ENCODE data around the gene C2orf74. TPM values are rescaled to one million over a fixed set of nuclear protein-coding genes. Genes with fewer than 3 reads are reported as not detected.
"Not testable (repeated sequence)": the region's sequence is repeated elsewhere in the genome, so short reads cannot be mapped to it uniquely, and the experiment has no call there.

Gene C2orf74
- total RNA-seq, 1 donor from 2014 or later: 17.4 TPM

DNA sequence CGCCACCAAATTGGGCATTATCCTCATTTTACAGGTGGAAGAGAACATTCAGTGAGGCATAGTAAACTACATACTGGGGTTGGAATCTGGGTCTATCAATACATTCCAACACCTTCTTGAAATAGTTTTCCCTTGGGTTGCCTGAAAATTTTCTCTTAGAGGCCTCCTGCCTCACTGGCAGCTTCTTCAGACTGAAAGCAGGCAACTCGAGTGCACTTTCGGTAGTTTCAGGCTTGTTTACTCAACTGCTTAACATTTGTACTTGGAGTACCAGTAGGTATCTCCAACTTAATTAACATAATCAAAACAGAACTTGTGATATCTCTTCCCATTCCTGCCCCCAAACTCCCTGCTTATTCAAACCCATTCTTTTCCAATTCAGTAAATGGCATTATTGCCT, 36.2 kb upstream of the C2orf74 start:
- TF ChIP-seq, protein P1, sequence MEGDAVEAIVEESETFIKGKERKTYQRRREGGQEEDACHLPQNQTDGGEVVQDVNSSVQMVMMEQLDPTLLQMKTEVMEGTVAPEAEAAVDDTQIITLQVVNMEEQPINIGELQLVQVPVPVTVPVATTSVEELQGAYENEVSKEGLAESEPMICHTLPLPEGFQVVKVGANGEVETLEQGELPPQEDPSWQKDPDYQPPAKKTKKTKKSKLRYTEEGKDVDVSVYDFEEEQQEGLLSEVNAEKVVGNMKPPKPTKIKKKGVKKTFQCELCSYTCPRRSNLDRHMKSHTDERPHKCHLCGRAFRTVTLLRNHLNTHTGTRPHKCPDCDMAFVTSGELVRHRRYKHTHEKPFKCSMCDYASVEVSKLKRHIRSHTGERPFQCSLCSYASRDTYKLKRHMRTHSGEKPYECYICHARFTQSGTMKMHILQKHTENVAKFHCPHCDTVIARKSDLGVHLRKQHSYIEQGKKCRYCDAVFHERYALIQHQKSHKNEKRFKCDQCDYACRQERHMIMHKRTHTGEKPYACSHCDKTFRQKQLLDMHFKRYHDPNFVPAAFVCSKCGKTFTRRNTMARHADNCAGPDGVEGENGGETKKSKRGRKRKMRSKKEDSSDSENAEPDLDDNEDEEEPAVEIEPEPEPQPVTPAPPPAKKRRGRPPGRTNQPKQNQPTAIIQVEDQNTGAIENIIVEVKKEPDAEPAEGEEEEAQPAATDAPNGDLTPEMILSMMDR (IDR thresholded peaks at IDR 0.05): no peak
- ATAC-seq: peak; percentile 61 to 91
- no peak overlapping the region for H3K27ac ChIP-seq
- no peak overlapping the region for H3K4me3 ChIP-seq
- H3K9me3 ChIP-seq: peaks cover 4% of the 10 kb centered on the region
- H3K27me3 ChIP-seq (ENCODE audit: low read depth): no peaks in the 10 kb centered on the region
- H3K36me3 ChIP-seq: peaks cover 4% of the 10 kb centered on the region
- H3K4me1 ChIP-seq: no peaks in the 10 kb centered on the region
- intact Hi-C loops (cut with DNase I): no loop called here
- DNase-seq: no peak

DNA sequence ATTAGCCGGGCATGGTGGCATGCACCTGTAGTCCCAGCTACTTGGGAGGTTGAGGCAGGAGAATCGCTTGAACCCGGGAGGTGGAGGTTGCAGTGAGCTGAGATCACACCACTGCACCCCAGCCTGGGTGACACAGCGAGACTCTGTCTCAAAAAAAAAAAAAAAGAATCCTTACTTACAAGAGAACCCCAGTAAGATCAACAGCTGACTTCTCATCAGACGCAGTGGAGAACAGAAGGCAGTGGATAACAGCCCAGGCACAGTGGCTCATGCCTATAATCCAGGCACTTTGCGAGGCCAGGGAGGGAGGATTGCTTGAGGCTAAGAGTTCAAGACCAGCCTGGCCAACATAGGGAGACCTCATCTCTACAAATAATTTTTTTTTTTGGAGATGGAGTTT, 33.9 kb upstream of the C2orf74 start:
- not testable (repeated sequence) for H3K27ac ChIP-seq, ATAC-seq

DNA sequence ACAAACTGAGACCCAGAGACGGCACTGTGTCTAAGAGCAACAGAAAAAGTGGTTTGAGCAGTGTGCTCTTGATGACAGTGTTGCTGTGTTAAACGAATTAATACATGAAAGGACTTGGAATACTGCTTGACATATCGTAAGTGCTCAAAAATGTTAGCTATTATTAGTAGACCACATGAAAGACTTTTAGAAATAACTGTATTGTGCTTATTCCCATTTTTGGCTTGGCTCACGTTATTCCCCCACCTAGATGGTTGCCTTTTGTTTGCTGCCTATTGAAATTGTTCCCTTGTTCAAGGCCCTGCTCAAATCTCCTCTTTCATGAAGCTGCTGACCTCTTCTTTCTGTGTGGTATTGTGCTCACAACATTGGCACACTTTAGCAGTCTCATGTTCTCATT, 27.8 kb upstream of the C2orf74 start:
- no peak overlapping the region for H3K4me3 ChIP-seq
- H3K27ac ChIP-seq: no peak overlapping the region
- ATAC-seq: no peak
- no peak for DNase-seq
- H3K4me1 ChIP-seq: no peaks in the 10 kb centered on the region
- TF ChIP-seq, protein P1 (IDR thresholded peaks at IDR 0.05): no peak
- no peaks in the 10 kb centered on the region for H3K27me3 ChIP-seq (ENCODE audit: low read depth)
- intact Hi-C loops (cut with DNase I): no loop called here
- no peaks in the 10 kb centered on the region for H3K9me3 ChIP-seq
- no peaks in the 10 kb centered on the region for H3K36me3 ChIP-seq

More for the DNA sequence above, 33.9 kb upstream of the C2orf74 start:
- H3K27me3 ChIP-seq (ENCODE audit: low read depth); intact Hi-C loops (cut with DNase I); H3K36me3 ChIP-seq; H3K4me1 ChIP-seq; H3K4me3 ChIP-seq; DNase-seq; H3K9me3 ChIP-seq: not testable (repeated sequence)

DNA sequence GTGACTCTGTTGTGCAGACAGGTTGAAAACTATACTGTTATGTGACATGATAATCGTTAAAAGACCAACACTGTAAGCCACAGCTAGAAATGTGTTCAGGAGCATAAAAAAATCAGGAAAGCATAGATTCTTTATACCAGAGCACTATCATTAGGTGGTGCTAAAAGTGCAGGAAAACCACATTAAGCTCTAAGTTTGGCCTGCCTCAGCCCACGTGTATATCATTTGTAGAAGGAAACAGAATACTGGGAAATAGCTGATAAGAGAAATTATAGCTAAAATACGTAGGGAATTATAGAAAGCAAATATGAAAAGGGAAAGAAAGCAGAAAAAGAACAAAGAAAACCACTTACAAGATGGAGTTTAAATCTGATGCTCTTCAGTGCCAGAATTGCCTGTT, 26.5 kb upstream of the C2orf74 start:
- no peaks in the 10 kb centered on the region for H3K36me3 ChIP-seq
- H3K27ac ChIP-seq: no peak overlapping the region
- DNase-seq: no peak
- no peaks in the 10 kb centered on the region for H3K9me3 ChIP-seq
- peak; percentile 56 to 59 for ATAC-seq
- TF ChIP-seq, protein P1 (IDR thresholded peaks at IDR 0.05): peak; percentile 20
- no peaks in the 10 kb centered on the region for H3K27me3 ChIP-seq (ENCODE audit: low read depth)
- H3K4me1 ChIP-seq: no peaks in the 10 kb centered on the region
- intact Hi-C loops (cut with DNase I): no loop called here
- H3K4me3 ChIP-seq: no peak overlapping the region

DNA sequence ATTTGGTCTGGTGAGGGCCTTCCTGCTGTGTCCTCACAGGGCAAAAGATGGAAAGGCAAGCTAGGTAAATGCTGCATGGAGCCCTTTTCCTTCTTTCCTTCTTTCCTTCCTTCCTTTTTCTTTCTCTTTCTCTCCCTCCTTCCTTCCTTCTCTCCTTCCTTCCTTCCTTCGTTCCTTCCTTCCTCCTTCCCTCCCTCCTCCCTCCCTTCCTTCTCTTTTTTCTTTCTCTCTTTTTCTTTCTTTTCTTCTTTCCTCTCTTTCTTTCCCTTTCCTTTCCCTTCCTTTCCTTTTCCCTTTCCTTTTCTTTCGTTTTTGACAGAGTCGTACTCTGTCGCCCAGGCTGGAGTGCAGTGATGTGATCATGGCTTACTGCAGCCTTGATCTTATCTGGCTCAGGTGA, 23.1 kb upstream of the C2orf74 start:
- DNase-seq (no peak), ATAC-seq (no peak)
- H3K27me3 ChIP-seq (ENCODE audit: low read depth): no peaks in the 10 kb centered on the region
- H3K27ac ChIP-seq: no peak overlapping the region
- H3K9me3 ChIP-seq: no peaks in the 10 kb centered on the region
- no peak overlapping the region for H3K4me3 ChIP-seq
- no peaks in the 10 kb centered on the region for H3K36me3 ChIP-seq
- TF ChIP-seq, protein P1 (IDR thresholded peaks at IDR 0.05): no peak
- H3K4me1 ChIP-seq: no peaks in the 10 kb centered on the region
- intact Hi-C loops (cut with DNase I): no loop called here

DNA sequence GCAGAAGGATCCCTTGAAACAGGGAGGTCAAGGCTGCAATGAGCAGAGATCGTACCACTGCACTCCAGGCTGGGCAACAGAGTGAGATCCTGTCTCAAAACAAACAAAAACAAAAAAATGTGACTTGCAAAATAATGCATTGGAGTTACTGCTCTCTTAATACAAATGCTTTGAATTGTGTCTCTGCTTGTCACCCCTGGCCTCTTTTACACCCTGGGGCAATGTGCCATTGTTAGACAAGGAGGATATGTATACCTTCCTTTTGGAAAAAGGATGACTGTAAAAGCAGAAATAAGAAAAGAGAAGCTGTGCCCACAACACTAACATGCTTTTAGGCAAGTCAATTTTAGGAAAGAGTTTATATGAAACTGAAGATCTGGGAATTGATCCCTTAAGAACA, 20.8 kb upstream of the C2orf74 start:
- Histone ChIP-seq H3K27me3 (ENCODE audit: low read depth) (no peaks in the 10 kb centered on the region), H3K4me1 (peaks cover 6% of the 10 kb centered on the region), H3K27ac (no peak overlapping the region), H3K9me3 (no peaks in the 10 kb centered on the region), H3K4me3 (no peak overlapping the region), H3K36me3 (no peaks in the 10 kb centered on the region)
- ATAC-seq (no peak), DNase-seq (no peak)
- TF ChIP-seq, protein P1 (IDR thresholded peaks at IDR 0.05): no peak
- intact Hi-C loops (cut with DNase I): no loop called here
